Activated naive CD8-positive, alpha-beta T cell (primary cell): ENCODE data around the gene TTC28.
"Not testable (repeated sequence)": the region's sequence is repeated elsewhere in the genome, so short reads cannot be mapped to it uniquely, and the experiment has no call there.

Experiments used
- H3K27ac Mint-ChIP-seq: one replicate; pipeline ENCODE4 v1.8.0; 2021; ENCODE audit warnings: mixed read lengths
- H3K27me3 Mint-ChIP-seq: one replicate; pipeline ENCODE4 v1.8.0; 2021; ENCODE audit warnings: mixed read lengths
- H3K36me3 Mint-ChIP-seq: one replicate; pipeline ENCODE4 v1.8.0; 2021; ENCODE audit warnings: mixed read lengths
- H3K4me1 Mint-ChIP-seq: one replicate; pipeline ENCODE4 v1.8.0; 2021; ENCODE audit warnings: low read depth, mixed read lengths
- H3K4me3 Mint-ChIP-seq: one replicate; pipeline ENCODE4 v1.8.0; 2021; ENCODE audit warnings: mild to moderate bottlenecking, mixed read lengths
- H3K9me3 Mint-ChIP-seq: one replicate; pipeline ENCODE4 v1.8.0; 2021; ENCODE audit warnings: low read depth, mixed read lengths

TTC28 gene

DNA sequence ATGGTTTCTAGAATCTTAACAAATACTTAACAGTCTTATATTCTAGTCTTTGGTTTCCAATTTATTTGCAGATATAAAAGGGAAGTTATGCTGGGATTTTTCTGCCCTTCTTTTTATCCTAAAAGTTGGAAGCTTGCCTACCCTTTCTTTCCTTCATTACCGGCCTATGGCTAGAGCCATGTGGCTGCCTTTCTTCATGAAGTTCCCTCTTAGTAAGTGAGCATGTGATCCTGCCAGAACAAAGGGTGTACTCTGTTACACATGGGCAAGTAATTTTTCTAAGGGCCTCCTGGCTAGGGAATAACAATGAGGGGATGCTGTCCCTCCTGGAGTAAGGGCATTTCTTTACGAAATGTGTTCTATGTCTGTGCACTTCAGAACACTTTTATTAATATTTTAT lies 508.5 kb downstream of the TTC28 start:
- peaks cover 6% of the 10 kb centered on the region for H3K36me3 Mint-ChIP-seq
- no peaks in the 10 kb centered on the region for H3K9me3 Mint-ChIP-seq
- no peaks in the 10 kb centered on the region for H3K4me1 Mint-ChIP-seq
- H3K4me3 Mint-ChIP-seq, result no peak overlapping the region
- no peaks in the 10 kb centered on the region for H3K27me3 Mint-ChIP-seq
- H3K27ac Mint-ChIP-seq, result no peak overlapping the region

DNA sequence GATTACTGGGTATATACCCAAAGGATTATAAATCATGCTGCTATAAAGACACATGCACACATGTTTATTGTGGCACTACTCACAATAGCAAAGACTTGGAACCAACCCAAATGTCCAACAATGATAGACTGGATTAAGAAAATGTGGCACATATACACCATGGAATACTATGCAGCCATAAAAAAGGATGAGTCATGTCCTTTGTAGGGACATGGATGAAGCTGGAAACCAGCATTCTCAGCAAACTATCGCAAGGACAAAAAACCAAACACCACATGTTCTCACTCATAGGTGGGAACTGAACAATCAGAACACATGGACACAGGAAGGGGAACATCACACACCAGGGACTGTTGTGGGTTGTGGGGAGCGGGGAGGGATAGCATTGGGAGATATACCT lies 510.3 kb downstream of the TTC28 start:
- H3K4me3 Mint-ChIP-seq, H3K36me3 Mint-ChIP-seq, H3K27me3 Mint-ChIP-seq, H3K9me3 Mint-ChIP-seq, H3K4me1 Mint-ChIP-seq, H3K27ac Mint-ChIP-seq: not testable (repeated sequence)

DNA sequence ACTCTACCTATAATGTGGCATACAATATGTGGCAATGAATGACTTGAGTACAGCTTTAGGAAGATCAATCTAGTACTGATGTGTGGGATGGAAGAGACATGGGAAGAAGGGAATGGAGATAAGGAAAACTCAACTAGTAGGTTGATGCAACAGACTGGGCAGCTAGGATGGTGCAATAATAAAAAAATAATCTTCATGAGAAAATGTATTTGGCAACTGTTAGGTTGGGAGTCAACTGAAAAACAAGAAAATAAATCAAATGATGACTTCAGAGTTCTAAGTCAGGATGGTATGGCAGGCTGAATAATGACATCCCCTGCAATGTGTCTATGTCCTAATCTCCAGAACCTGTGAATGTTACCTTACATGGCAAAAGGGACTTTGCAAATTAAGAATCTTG lies 523.8 kb downstream of the TTC28 start:
- no peaks in the 10 kb centered on the region for H3K27me3 Mint-ChIP-seq
- peaks cover 10% of the 10 kb centered on the region for H3K36me3 Mint-ChIP-seq
- H3K9me3 Mint-ChIP-seq, result peaks cover 4% of the 10 kb centered on the region
- H3K4me1 Mint-ChIP-seq, result no peaks in the 10 kb centered on the region
- no peak overlapping the region for H3K27ac Mint-ChIP-seq
- no peak overlapping the region for H3K4me3 Mint-ChIP-seq

GRCh38 chr22:28154861-28155260 lies 524.8 kb downstream of the TTC28 start:
- Mint-ChIP-seq H3K4me3 (no peak overlapping the region), H3K27me3 (no peaks in the 10 kb centered on the region), H3K4me1 (no peaks in the 10 kb centered on the region), H3K9me3 (peaks cover 4% of the 10 kb centered on the region), H3K36me3 (peaks cover 10% of the 10 kb centered on the region), H3K27ac (no peak overlapping the region)

- H3K4me3 Mint-ChIP-seq, result no peak overlapping the region
- no peaks in the 10 kb centered on the region for H3K9me3 Mint-ChIP-seq
- H3K36me3 Mint-ChIP-seq, result no peaks in the 10 kb centered on the region
- H3K27ac Mint-ChIP-seq, result no peak overlapping the region
- H3K27me3 Mint-ChIP-seq, result no peaks in the 10 kb centered on the region
- H3K4me1 Mint-ChIP-seq, result no peaks in the 10 kb centered on the region
Measured at GRCh38 chr22:28151151-28151816, 528.4 kb downstream of the TTC28 start.

DNA sequence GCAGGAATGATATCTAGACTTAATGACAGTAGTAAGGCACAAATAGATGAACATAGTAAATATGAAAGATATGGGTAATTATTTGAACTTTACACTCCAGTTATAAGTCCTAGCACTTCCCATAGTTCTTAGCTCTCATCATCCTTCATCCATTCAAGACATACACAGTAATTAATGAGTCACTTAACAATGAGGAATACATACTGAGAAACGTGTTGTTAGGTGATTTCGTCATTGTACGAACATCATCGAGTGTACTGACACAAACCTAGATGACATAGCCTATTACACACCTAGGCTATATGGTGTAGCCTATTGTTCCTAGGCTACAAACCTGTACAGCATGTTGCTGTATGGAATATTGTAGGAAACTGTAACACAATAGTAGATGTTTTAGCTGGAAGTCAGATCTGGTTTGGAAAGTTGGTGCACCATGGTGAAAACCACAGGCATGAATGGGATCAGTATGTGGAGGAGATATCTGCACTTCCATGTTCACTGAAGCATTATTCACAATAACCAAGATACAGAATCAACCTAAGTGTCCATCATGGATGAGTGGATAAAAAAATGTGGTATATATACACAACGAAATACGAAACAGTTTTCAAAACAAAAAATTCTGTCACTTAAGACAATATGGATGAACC lies 530.7 kb downstream of the TTC28 start:
- no peaks in the 10 kb centered on the region for H3K4me1 Mint-ChIP-seq

GRCh38 chr22:28147401-28147800 lies 532.2 kb downstream of the TTC28 start:
- no peaks in the 10 kb centered on the region for H3K9me3 Mint-ChIP-seq
- H3K36me3 Mint-ChIP-seq, result no peaks in the 10 kb centered on the region
- H3K27ac Mint-ChIP-seq, result no peak overlapping the region
- H3K27me3 Mint-ChIP-seq, result no peaks in the 10 kb centered on the region
- no peak overlapping the region for H3K4me3 Mint-ChIP-seq
- no peaks in the 10 kb centered on the region for H3K4me1 Mint-ChIP-seq

More for the DNA sequence above, 530.7 kb downstream of the TTC28 start:
- Mint-ChIP-seq H3K36me3 (no peaks in the 10 kb centered on the region), H3K9me3 (no peaks in the 10 kb centered on the region), H3K4me3 (no peak overlapping the region), H3K27ac (no peak overlapping the region), H3K27me3 (no peaks in the 10 kb centered on the region)

- Mint-ChIP-seq H3K4me1 (no peaks in the 10 kb centered on the region), H3K36me3 (no peaks in the 10 kb centered on the region), H3K27ac (no peak overlapping the region), H3K4me3 (no peak overlapping the region), H3K27me3 (no peaks in the 10 kb centered on the region), H3K9me3 (no peaks in the 10 kb centered on the region)
Measured at GRCh38 chr22:28146401-28147314, 533.0 kb downstream of the TTC28 start.

DNA sequence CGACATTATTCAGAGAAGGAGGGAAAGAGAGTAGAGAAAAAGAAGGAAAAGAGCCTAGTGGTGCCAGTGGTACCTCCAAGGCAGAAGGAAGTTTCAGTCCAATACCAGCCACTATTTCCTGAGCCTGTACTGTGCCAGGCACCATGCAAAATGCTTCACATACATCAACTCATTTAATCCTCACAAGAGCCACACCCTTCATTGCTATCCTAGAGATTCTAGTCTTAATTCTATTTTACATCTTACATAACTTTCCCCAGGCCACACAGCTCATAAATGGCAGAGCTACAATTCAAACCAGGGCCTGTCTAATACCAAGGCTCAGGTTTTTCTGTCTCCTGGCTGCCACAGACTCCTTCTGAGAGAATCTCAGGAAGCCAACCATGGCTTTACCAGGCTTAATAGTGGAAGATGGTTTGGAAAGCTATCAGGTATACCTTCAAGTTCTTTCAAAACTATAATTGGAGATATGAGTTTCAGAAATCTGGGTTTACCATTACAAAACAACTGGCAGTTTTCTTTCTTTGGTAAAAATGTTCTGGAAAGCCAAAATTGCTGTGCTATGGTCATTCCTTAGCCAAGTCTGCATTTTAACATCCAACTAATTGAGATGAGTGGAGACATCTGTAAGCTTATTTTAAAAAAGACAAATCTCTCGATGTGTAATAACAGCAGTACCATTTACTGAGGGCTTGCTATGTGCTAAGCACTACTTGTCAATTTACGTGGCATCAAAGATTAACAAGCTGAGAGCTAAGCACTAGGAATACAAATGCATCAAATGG lies 535.5 kb downstream of the TTC28 start:
- H3K36me3 Mint-ChIP-seq, result no peaks in the 10 kb centered on the region
- no peak overlapping the region for H3K27ac Mint-ChIP-seq
- H3K4me1 Mint-ChIP-seq, result no peaks in the 10 kb centered on the region
- no peaks in the 10 kb centered on the region for H3K27me3 Mint-ChIP-seq
- H3K4me3 Mint-ChIP-seq, result no peak overlapping the region
- H3K9me3 Mint-ChIP-seq, result no peaks in the 10 kb centered on the region

- no peaks in the 10 kb centered on the region for H3K4me1 Mint-ChIP-seq
- no peaks in the 10 kb centered on the region for H3K9me3 Mint-ChIP-seq
- H3K36me3 Mint-ChIP-seq, result peaks cover 2% of the 10 kb centered on the region
- no peak overlapping the region for H3K27ac Mint-ChIP-seq
- H3K4me3 Mint-ChIP-seq, result no peak overlapping the region
- H3K27me3 Mint-ChIP-seq, result no peaks in the 10 kb centered on the region
Measured at GRCh38 chr22:28143241-28143865, 536.3 kb downstream of the TTC28 start.

- no peaks in the 10 kb centered on the region for H3K4me1 Mint-ChIP-seq
- H3K36me3 Mint-ChIP-seq, result peaks cover 2% of the 10 kb centered on the region
- H3K27ac Mint-ChIP-seq, result no peak overlapping the region
- H3K27me3 Mint-ChIP-seq, result no peaks in the 10 kb centered on the region
- H3K9me3 Mint-ChIP-seq, result no peaks in the 10 kb centered on the region
- H3K4me3 Mint-ChIP-seq, result no peak overlapping the region
Measured at GRCh38 chr22:28142361-28142961, 537.2 kb downstream of the TTC28 start.

DNA sequence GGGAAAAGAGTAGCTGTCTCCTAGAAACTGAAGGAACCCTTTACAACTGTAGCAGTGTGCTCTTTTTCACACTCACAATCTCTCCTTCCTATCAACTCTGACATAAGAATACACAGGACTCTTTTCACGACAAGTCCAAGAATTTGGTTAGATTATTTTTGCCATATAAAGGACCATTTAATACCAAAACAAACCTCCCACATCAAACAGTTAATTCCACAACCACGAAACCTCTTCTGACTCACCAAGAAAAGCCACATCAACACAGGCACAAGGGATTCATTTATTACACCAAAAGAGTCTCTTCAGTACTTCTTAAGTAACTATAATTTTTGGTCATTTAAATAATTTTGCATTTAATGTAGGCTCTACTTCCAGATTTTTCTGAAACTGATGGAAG lies 538.0 kb downstream of the TTC28 start:
- H3K36me3 Mint-ChIP-seq, result peaks cover 2% of the 10 kb centered on the region
- H3K27me3 Mint-ChIP-seq, result no peaks in the 10 kb centered on the region
- no peak overlapping the region for H3K4me3 Mint-ChIP-seq
- H3K27ac Mint-ChIP-seq, result no peak overlapping the region
- no peaks in the 10 kb centered on the region for H3K4me1 Mint-ChIP-seq
- H3K9me3 Mint-ChIP-seq, result no peaks in the 10 kb centered on the region

- H3K36me3 Mint-ChIP-seq, result peaks cover 2% of the 10 kb centered on the region
- H3K27ac Mint-ChIP-seq, result no peak overlapping the region
- no peaks in the 10 kb centered on the region for H3K4me1 Mint-ChIP-seq
- no peaks in the 10 kb centered on the region for H3K27me3 Mint-ChIP-seq
- no peaks in the 10 kb centered on the region for H3K9me3 Mint-ChIP-seq
- no peak overlapping the region for H3K4me3 Mint-ChIP-seq
Measured at GRCh38 chr22:28139961-28140360, 539.7 kb downstream of the TTC28 start.

GRCh38 chr22:28139516-28139915 lies 540.1 kb downstream of the TTC28 start:
- H3K27me3 Mint-ChIP-seq, result no peaks in the 10 kb centered on the region
- H3K4me3 Mint-ChIP-seq, result no peak overlapping the region
- no peaks in the 10 kb centered on the region for H3K9me3 Mint-ChIP-seq
- H3K36me3 Mint-ChIP-seq, result peaks cover 5% of the 10 kb centered on the region
- H3K4me1 Mint-ChIP-seq, result no peaks in the 10 kb centered on the region
- H3K27ac Mint-ChIP-seq, result no peak overlapping the region
